H9 (cell line): Measurements from ENCODE around the gene ACTR8. TPM values are rescaled to one million over a fixed set of nuclear protein-coding genes. Genes with fewer than 3 reads are reported as not detected.

Source experiments
- DNase-seq: peaks from one replicate; pipeline ENCODE4 v3.0.0-alpha.2; 2017
- H2AFZ ChIP-seq: one replicate; pipeline ENCODE4 v1.6.1; 2013; ENCODE audit warnings: mild to moderate bottlenecking, low read length, control low read depth, moderate library complexity
- H2AK5ac ChIP-seq: 2 replicates; pipeline ENCODE4 v1.6.1; 2013; ENCODE audit warnings: low read length, control low read depth, mixed read lengths; ENCODE audit not compliant: insufficient read length
- H2BK120ac ChIP-seq: one replicate; pipeline ENCODE4 v1.6.1; 2013; ENCODE audit warnings: low read depth, mild to moderate bottlenecking, low read length, control low read depth, inconsistent platforms; ENCODE audit not compliant: poor library complexity, severe bottlenecking
- H2BK12ac ChIP-seq: 2 replicates; pipeline ENCODE4 v1.6.1; 2013; ENCODE audit warnings: low read length, control low read depth, mixed read lengths, low read depth; ENCODE audit not compliant: insufficient read length
- H2BK15ac ChIP-seq: 2 replicates; pipeline ENCODE4 v1.6.1; 2013; ENCODE audit warnings: low read depth, low read length, control low read depth
- H2BK20ac ChIP-seq: one replicate; pipeline ENCODE4 v1.6.1; 2013; ENCODE audit warnings: low read depth, mild to moderate bottlenecking, low read length, control low read depth, inconsistent platforms; ENCODE audit not compliant: poor library complexity, severe bottlenecking
- H2BK5ac ChIP-seq: 2 replicates; pipeline ENCODE4 v1.6.1; 2013; ENCODE audit warnings: low read length, control low read depth, mixed read lengths; ENCODE audit not compliant: insufficient read length
- H3K14ac ChIP-seq: 2 replicates; pipeline ENCODE4 v1.6.1; 2013; ENCODE audit warnings: low read length, control low read depth; ENCODE audit not compliant: insufficient read depth
- H3K18ac ChIP-seq: 2 replicates; pipeline ENCODE4 v1.6.1; 2013; ENCODE audit warnings: low read depth, mild to moderate bottlenecking, mixed read lengths, low read length, control low read depth; ENCODE audit not compliant: insufficient read length
- H3K23ac ChIP-seq: 2 replicates; pipeline ENCODE4 v1.6.1; 2013; ENCODE audit warnings: low read length, control low read depth, mixed read lengths, low read depth; ENCODE audit not compliant: insufficient read length
- H3K23me2 ChIP-seq: 2 replicates; pipeline ENCODE4 v1.6.1; 2013; ENCODE audit warnings: low read depth, mild to moderate bottlenecking, mixed read lengths, low read length, control low read depth; ENCODE audit not compliant: insufficient read length, poor library complexity, severe bottlenecking
- H3K27ac ChIP-seq: 2 replicates; pipeline ENCODE4 v1.5.1; 2013; ENCODE audit warnings: low read length, control low read depth, mixed read lengths, low read depth; ENCODE audit not compliant: insufficient read length
- H3K27me3 ChIP-seq: 2 replicates; pipeline ENCODE4 v1.6.1; 2013; ENCODE audit warnings: low read length, control low read depth, inconsistent platforms; ENCODE audit not compliant: insufficient read depth
- H3K4ac ChIP-seq: 2 replicates; pipeline ENCODE4 v1.6.1; 2013; ENCODE audit warnings: low read depth, mild to moderate bottlenecking, control low read depth, inconsistent platforms, low read length, moderate library complexity
- H3K4me1 ChIP-seq: 2 replicates; pipeline ENCODE4 v1.6.1; 2013; ENCODE audit warnings: low read length, control low read depth, inconsistent platforms; ENCODE audit not compliant: insufficient read depth
- H3K4me2 ChIP-seq: 2 replicates; pipeline ENCODE4 v1.6.1; 2013; ENCODE audit warnings: low read length, control low read depth, mixed read lengths; ENCODE audit not compliant: insufficient read length, insufficient read depth
- H3K56ac ChIP-seq: 2 replicates; pipeline ENCODE4 v1.6.1; 2013; ENCODE audit warnings: low read depth, mild to moderate bottlenecking, mixed read lengths, low read length, control low read depth; ENCODE audit not compliant: insufficient read length
- H3K79me1 ChIP-seq: 2 replicates; pipeline ENCODE4 v1.6.1; 2013; ENCODE audit warnings: low read depth, mild to moderate bottlenecking, moderate library complexity, low read length, control low read depth, inconsistent platforms; ENCODE audit not compliant: insufficient read depth, poor library complexity, severe bottlenecking
- H3K79me2 ChIP-seq: 2 replicates; pipeline ENCODE4 v1.6.1; 2013; ENCODE audit warnings: low read length, control low read depth, inconsistent platforms; ENCODE audit not compliant: insufficient read depth
- H3K9ac ChIP-seq: 2 replicates; pipeline ENCODE4 v1.6.1; 2013; ENCODE audit warnings: low read length, control low read depth, mixed read lengths; ENCODE audit not compliant: insufficient read length; ENCODE audit errors: extremely low read depth
- H3K9me3 ChIP-seq: one replicate; pipeline ENCODE4 v1.6.1; 2013; ENCODE audit warnings: low read depth, low read length, inconsistent platforms; ENCODE audit not compliant: control insufficient read depth
- H3T11ph ChIP-seq: one replicate; pipeline ENCODE4 v1.6.1; 2013; ENCODE audit warnings: mild to moderate bottlenecking, low read length, control low read depth, inconsistent platforms
- H4K20me1 ChIP-seq: one replicate; pipeline ENCODE4 v1.6.1; 2013; ENCODE audit not compliant: control insufficient read depth, insufficient read length, insufficient read depth
- H4K5ac ChIP-seq: 2 replicates; pipeline ENCODE4 v1.6.1; 2013; ENCODE audit warnings: low read depth, mild to moderate bottlenecking, mixed read lengths, low read length, control low read depth; ENCODE audit not compliant: insufficient read length
- H4K8ac ChIP-seq: replicated peaks from 2 replicates; pipeline ENCODE4 v1.6.1; 2013; ENCODE audit warnings: low read length, control low read depth, mixed read lengths, low read depth; ENCODE audit not compliant: insufficient read length
- H4K91ac ChIP-seq: 2 replicates; pipeline ENCODE4 v1.6.1; 2013; ENCODE audit warnings: low read depth, mild to moderate bottlenecking, moderate library complexity, mixed read lengths, low read length, control low read depth; ENCODE audit not compliant: insufficient read length
- H3K27ac Mint-ChIP-seq, 3 experiments: 2 replicates in 2 of 3; 3 replicates in 1 of 3; pipeline ENCODE4 v1.8.0; 2020 to 2021; ENCODE audit warnings: mixed read lengths in 3 of 3, mild to moderate bottlenecking in 1 of 3, moderate library complexity in 1 of 3
- H3K27me3 Mint-ChIP-seq: 2 replicates; pipeline ENCODE4 v1.8.0; 2021; ENCODE audit warnings: low read depth, mild to moderate bottlenecking, moderate library complexity, mixed read lengths
- H3K36me3 Mint-ChIP-seq, 3 experiments: 2 replicates in 2 of 3; 3 replicates in 1 of 3; pipeline ENCODE4 v1.8.0; 2020 to 2021; ENCODE audit warnings: low read depth in 3 of 3, mixed read lengths in 3 of 3; ENCODE audit not compliant: insufficient read depth in 1 of 3
- H3K4me1 Mint-ChIP-seq, 2 experiments: 2 replicates each; pipeline ENCODE4 v1.8.0; 2020; ENCODE audit warnings: mixed read lengths in 2 of 2
- H3K4me3 Mint-ChIP-seq, 2 experiments: 2 replicates in 1 of 2; 3 replicates in 1 of 2; pipeline ENCODE4 v1.8.0; 2020 to 2021; ENCODE audit warnings: mild to moderate bottlenecking in 2 of 2, mixed read lengths in 2 of 2, moderate library complexity in 1 of 2
- H3K9me3 Mint-ChIP-seq, 2 experiments: 2 replicates in 1 of 2; 3 replicates in 1 of 2; pipeline ENCODE4 v1.8.0; 2020; ENCODE audit warnings: mild to moderate bottlenecking in 2 of 2, mixed read lengths in 2 of 2, moderate library complexity in 1 of 2
- CTCF ChIP-seq: fragments of 200-600 bp; sonication (generic); conservative IDR thresholded peaks from 3 replicates; pipeline ENCODE4 v1.8.0; 2021; ENCODE audit warnings: antibody characterized with exemption, mild to moderate bottlenecking
- WGBS: extraction: QIAGEN DNeasy Blood & Tissue Kit; methylation state at CpG from one replicate; pipeline ENCODE4 v1.1.7; 2013; ENCODE audit warnings: missing lambda C conversion rate, low lambda C conversion rate, mixed read lengths; ENCODE audit not compliant: insufficient read length; ENCODE audit errors: extremely low coverage; 5-methylcytosine and 5-hydroxymethylcytosine counted together
- total RNA-seq: library from RNA; stranded (reverse); gene quantifications from 2 replicates; pipeline ENCODE4 v1.2.1, GENCODE V29; 2021

Gene ACTR8
- total RNA-seq, 1 experiment from 2014 or later = 39.2 TPM

GRCh38 chr3:53858096-53858741 is 23.7 kb downstream of the ACTR8 start:
- DNase-seq = no peak
- no peak overlapping the region for H3K4me2 ChIP-seq
- no peak overlapping the region for H3T11ph ChIP-seq
- H3K23ac ChIP-seq = no peak overlapping the region
- no peak overlapping the region for H2BK12ac ChIP-seq
- H3K14ac ChIP-seq = no peak overlapping the region
- no peaks in the 10 kb centered on the region for H4K20me1 ChIP-seq
- H3K79me1 ChIP-seq = no peaks in the 10 kb centered on the region
- H3K56ac ChIP-seq = no peak overlapping the region
- H2BK15ac ChIP-seq = no peak overlapping the region
- H2BK120ac ChIP-seq = no peak overlapping the region
- peak overlapping the region in 2 of 3 experiments; percentile 45 to 78; a peak in 2 of 7 replicates for H3K27ac Mint-ChIP-seq
- no peak overlapping the region for H3K18ac ChIP-seq
- no peaks in the 10 kb centered on the region for H3K23me2 ChIP-seq
- no peak overlapping the region for H4K8ac ChIP-seq
- no peaks in the 10 kb centered on the region for H3K9me3 ChIP-seq
- no peak overlapping the region for H2AK5ac ChIP-seq
- no peak overlapping the region for H4K5ac ChIP-seq
- H3K79me2 ChIP-seq = no peaks in the 10 kb centered on the region
- no peak overlapping the region for H3K4me3 Mint-ChIP-seq
- no peak overlapping the region for H3K9ac ChIP-seq
- H3K27me3 Mint-ChIP-seq = no peaks in the 10 kb centered on the region
- no peaks in the 10 kb centered on the region for H3K9me3 Mint-ChIP-seq
- no peaks in the 10 kb centered on the region for H3K4me1 ChIP-seq
- H3K4ac ChIP-seq = no peak overlapping the region
- H3K36me3 Mint-ChIP-seq = peaks cover 4 to 45% (median 30%) of the 10 kb centered on the region in 3 experiments; a peak in 6 of 7 replicates
- no peak overlapping the region for H4K91ac ChIP-seq
- H3K27ac ChIP-seq = no peak overlapping the region
- no peak overlapping the region for H2AFZ ChIP-seq
- H3K4me1 Mint-ChIP-seq = no peaks in the 10 kb centered on the region
- no peaks in the 10 kb centered on the region; the same call in 1 of the 2 replicates for H3K27me3 ChIP-seq
- H2BK20ac ChIP-seq = no peak overlapping the region
- peak; percentile 36; the same call in 2 of the 3 replicates for TF ChIP-seq CTCF
- no peak overlapping the region for H2BK5ac ChIP-seq
- WGBS = no CpG with 5 or more reads among the region's 7 CpGs
